Measurements from ENCODE around the gene GALNTL6.
"Not testable (repeated sequence)": the region's sequence is repeated elsewhere in the genome, so short reads cannot be mapped to it uniquely, and the experiment has no call there.

Gene GALNTL6

GRCh38 chr4:172876394-172876793, 1063.2 kb downstream of the GALNTL6 start:
- DNase-seq: no peak

- DNase-seq: no peak
These were observed 1068.4 kb downstream of the GALNTL6 start for GRCh38 chr4:172881645-172882044.

GRCh38 chr4:172887358-172887757, 1074.2 kb downstream of the GALNTL6 start:
- not testable (repeated sequence) for DNase-seq

- no peak for DNase-seq
These were observed 1074.8 kb downstream of the GALNTL6 start for GRCh38 chr4:172887959-172888358.

GRCh38 chr4:172892300-172892699, 1079.1 kb downstream of the GALNTL6 start:
- DNase-seq: no peak

- DNase-seq: no peak
These were observed 1082.5 kb downstream of the GALNTL6 start for GRCh38 chr4:172895699-172896098.

- no peak for DNase-seq
These were observed 1083.8 kb downstream of the GALNTL6 start for GRCh38 chr4:172897046-172897445.

- DNase-seq: no peak
These were observed 1085.5 kb downstream of the GALNTL6 start for GRCh38 chr4:172898715-172899114.

GRCh38 chr4:172899861-172900260, 1086.7 kb downstream of the GALNTL6 start:
- no peak for DNase-seq

GRCh38 chr4:172900900-172901299, 1087.7 kb downstream of the GALNTL6 start:
- DNase-seq: no peak

GRCh38 chr4:172912468-172912867, 1099.3 kb downstream of the GALNTL6 start:
- not testable (repeated sequence) for DNase-seq

- not testable (repeated sequence) for DNase-seq
These were observed 1104.2 kb downstream of the GALNTL6 start for GRCh38 chr4:172917403-172917802.

GRCh38 chr4:172919269-172919668, 1106.1 kb downstream of the GALNTL6 start:
- DNase-seq: no peak

GRCh38 chr4:172927096-172927814, 1114.1 kb downstream of the GALNTL6 start:
- DNase-seq: no peak

- no peak for DNase-seq
These were observed 1115.1 kb downstream of the GALNTL6 start for GRCh38 chr4:172928347-172928746.

- peak; percentile 2 for DNase-seq
These were observed 1125.0 kb downstream of the GALNTL6 start for GRCh38 chr4:172938072-172938829.

GRCh38 chr4:172938870-172939269, 1125.7 kb downstream of the GALNTL6 start:
- DNase-seq: no peak

- no peak for DNase-seq
These were observed 1129.6 kb downstream of the GALNTL6 start for GRCh38 chr4:172942840-172943239.

GRCh38 chr4:172945611-172946010, 1132.4 kb downstream of the GALNTL6 start:
- no peak for DNase-seq

GRCh38 chr4:172946503-172946902, 1133.3 kb downstream of the GALNTL6 start:
- no peak for DNase-seq

- DNase-seq: no peak
These were observed 1134.4 kb downstream of the GALNTL6 start for GRCh38 chr4:172947594-172947993.

GRCh38 chr4:172950990-172951389, 1137.8 kb downstream of the GALNTL6 start:
- DNase-seq: no peak

- DNase-seq: no peak
These were observed 1138.7 kb downstream of the GALNTL6 start for GRCh38 chr4:172951679-172952451.
